Endometrial microvascular endothelial cells (primary cell): ENCODE measurements around the gene ETV2. TPM values are rescaled to one million over a fixed set of nuclear protein-coding genes. Genes with fewer than 3 reads are reported as not detected.

ENCODE experiments used
- in situ Hi-C: cut with HindIII; loops from 2 replicates; pipeline ENCODE4 v1.10.0; 2017; ENCODE audit warnings: low sequenced_read_pairs, low pct_unique_long_range_greater_than_20kb; ENCODE audit errors: inconsistent ontology term
- total RNA-seq: library from RNA; depleted of rRNA; stranded (reverse); fragments of >200 nt; gene quantifications from one replicate; pipeline ENCODE4 v1.2.3, GENCODE V29; 2015; ENCODE audit errors: inconsistent ontology term

Gene ETV2
- total RNA-seq, 1 donor from 2014 or later, result not detected

DNA sequence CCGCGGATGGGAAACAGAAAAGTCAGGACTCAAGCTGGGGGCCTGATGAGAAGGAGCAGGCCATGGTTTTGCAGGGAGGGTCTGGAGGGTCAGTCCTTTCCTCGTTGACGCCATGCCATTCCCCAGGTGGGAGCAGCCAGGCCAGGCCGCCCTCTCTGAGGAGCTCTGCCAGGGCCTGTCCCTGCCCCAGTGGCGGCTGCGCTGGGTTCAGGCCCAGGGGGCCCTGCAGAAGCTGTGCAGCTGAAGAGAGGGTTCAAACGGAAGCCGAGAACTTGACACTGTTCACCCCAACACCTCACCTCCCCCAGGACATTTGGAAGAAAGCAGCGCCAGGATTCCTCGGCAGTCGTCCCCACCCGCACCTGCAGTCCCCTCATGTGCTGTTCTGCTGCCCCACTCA, 18.8 kb upstream of the ETV2 start:
- in situ Hi-C loops, result no loop called here

DNA sequence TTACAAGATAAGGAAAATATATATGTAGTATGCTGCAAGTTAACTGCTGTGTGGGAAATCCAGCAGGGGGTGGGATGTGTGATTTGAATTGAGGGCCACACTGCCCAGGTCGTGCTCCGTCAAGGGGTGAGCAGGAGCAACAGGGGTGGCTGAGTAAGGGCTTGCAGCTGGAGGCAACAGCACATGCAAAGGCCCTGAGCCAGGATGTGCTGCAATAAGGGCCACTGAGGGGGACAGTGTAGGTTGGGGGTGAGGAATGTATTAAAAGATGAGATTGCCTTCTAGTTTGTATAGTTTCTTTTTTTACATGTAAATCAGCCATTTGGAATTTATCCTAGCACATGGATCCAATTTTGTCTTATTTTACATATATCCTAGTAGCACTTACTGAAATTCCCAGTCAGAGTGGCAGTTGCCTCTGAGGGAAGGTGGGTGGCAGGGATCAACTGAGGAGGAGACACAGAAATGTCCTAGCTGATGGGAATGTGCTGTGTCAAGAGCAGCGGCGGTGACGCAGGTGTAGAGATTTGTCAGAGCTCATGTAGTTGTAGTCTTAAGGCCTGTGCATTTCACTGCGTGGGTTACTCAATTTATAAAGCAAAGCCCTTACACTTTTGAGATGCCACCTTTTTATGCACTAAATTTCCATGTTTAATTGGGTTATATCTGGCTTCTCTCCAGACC, 18.1 kb upstream of the ETV2 start:
- in situ Hi-C loops, result no loop called here

DNA sequence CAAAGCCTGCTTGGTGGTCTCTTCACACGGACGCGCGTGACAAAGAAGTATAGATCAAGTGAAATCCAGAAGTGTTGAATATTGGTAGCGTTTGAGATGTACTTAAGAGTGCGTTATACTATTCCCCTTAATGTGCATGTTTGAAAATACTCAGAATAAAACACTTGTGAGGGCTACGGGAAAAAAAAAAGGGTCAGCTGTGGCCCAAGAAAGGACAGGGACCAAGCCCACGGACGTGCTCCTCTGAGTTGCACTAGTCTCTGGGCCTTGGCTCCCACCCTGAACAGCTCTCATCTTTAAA, 13.3 kb upstream of the ETV2 start:
- in situ Hi-C loops, result no loop called here

DNA sequence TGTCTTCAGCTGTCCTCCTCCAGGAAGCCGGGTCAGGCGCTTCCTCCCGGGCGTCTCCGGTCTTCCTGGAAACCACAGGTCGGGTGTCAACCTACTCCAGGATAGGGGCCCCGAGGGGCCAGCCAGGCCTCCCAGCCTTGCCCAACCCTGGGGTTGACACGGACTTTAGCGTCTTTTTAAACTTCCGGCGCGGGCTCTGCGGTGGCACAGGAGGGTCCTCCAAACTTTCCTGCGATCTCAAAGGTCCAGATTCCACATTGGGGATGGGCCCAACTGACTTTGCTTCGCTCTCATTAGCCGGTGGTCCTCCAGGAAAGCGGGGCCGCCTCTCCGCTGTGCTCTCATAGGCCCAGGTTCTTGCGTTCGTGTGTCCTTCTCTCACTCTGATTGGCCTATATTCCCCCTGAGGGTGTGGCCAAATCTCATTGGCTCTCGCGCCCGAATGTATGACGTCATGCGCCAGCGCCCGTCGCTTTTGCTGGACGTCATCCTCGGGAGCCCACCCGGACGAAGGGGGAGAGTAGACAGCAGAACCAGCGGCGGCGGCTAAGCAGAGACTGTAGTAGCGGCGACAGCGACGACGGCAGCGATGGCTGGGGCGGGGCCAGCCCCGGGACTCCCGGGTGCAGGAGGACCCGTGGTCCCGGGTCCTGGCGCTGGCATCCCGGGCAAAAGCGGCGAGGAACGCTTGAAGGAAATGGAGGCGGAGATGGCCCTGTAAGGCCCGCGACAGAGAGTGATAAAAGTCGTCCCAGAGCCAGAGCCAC, 12.8 kb upstream of the ETV2 start, which contains the start of gene RBM42:
RBM42 (plus strand) TSS at position 472 of the 767 bp plus-strand sequence; CDS start at position 590, 118 bp downstream.
- in situ Hi-C loops, result no loop called here

DNA sequence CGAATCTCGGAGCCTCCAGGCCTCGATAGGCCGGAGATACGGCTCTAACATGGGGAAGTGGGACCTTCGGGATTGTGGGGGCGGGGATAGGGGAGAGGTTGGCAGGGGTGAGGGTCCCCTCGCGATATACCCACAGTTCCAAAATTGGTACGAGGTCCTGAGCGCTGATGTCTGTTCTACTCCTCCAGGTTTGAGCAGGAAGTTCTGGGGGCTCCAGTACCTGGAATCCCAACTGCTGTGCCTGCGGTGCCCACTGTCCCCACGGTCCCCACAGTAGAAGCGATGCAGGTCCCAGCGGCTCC, 12.3 kb upstream of the ETV2 start:
- in situ Hi-C loops, result no loop called here

DNA sequence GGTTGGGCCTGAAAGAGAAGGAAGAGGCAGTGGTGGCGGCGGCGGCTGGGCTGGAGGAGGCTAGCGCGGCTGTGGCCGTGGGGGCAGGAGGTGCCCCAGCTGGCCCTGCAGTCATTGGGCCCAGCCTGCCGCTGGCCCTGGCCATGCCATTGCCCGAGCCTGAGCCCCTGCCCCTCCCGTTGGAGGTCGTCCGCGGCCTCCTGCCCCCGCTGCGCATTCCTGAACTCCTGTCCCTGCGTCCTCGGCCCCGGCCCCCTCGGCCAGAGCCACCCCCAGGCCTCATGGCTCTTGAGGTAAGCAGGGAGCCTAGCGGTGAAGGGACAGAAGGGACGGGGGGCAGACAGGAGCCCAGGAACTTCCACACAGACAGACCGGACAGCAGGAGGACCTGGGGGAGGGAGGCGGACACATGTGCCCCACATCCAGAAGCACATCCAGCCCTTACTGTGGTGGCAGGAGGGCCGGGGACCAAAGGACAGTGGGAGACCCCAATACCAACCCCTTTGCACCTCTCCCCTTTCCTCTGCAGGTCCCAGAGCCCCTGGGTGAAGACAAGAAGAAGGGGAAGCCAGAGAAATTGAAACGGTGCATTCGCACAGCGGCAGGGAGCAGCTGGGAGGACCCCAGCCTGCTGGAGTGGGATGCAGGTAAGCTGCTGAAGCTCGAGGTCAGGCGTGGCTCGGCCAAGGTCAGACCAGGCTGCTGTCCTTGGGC, 7.7 kb upstream of the ETV2 start:
- in situ Hi-C loops, result no loop called here

DNA sequence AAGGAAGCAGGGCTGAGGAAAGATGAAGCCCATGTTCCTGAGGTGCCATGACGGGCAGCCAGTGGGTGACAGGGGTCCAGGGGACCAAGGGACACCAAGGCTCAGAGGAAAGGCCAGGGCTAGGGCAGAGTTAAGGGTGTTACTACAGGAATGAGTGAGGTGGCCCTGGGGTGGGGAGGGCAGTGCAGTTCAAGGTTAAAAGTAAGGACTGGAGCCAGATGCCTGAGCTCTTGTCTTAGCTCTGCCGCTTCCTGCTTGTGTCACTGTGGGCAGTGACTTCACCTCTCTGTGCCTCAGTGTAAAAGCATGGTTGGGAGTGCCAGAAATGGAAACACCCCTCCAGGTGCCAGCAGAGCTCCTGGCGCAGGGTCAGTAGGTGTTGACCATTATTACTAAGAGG, 4.9 kb upstream of the ETV2 start:
- in situ Hi-C loops, result no loop called here

DNA sequence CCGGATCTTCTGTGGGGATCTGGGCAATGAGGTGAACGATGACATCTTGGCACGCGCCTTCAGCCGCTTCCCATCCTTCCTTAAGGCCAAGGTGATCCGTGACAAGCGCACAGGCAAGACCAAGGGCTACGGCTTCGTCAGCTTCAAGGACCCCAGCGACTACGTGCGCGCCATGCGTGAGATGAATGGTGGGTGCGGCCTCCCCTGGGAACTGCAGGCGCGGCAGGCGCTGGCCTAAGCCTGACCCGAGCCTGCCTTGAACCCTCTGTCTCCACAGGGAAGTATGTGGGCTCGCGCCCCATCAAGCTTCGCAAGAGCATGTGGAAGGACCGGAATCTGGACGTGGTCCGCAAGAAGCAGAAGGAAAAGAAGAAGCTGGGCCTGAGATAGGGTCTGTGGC, 4.4 kb upstream of the ETV2 start:
- in situ Hi-C loops, result no loop called here

DNA sequence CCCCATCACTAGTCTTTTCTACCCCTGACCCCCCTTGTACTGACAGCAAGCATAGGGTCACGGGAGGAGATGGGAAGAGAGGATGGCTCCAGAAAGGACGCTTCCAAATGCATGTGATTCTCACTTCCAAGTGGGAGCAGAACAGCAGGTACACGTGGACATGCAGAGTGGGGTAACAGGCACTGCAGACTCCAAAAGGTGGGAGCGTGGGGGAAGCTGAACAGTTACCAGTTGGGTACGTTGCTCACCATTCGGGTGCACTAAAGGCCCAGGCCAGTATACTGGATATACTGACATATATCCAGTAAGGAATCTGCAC, 2.3 kb upstream of the ETV2 start:
- in situ Hi-C loops, result no loop called here

DNA sequence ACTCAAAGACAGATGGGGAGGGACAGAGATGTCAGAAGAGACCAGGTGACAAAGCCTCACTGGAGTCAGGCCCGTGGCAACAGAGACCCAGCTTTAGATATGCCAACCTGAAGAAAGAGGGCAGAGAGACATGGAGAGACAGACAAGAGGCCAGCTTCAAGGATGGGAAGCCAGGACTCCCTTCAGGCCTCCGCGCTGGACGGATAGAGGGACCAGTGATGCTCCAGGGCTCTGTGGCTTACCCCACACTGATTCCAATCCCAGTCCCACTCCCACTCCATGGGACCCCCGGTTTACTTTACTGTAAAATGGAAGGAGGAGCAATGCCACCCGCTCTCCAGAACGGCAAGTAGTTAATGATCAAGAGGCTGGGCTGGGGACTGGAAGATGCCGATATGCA, 1.7 kb upstream of the ETV2 start:
- in situ Hi-C loops, result no loop called here

DNA sequence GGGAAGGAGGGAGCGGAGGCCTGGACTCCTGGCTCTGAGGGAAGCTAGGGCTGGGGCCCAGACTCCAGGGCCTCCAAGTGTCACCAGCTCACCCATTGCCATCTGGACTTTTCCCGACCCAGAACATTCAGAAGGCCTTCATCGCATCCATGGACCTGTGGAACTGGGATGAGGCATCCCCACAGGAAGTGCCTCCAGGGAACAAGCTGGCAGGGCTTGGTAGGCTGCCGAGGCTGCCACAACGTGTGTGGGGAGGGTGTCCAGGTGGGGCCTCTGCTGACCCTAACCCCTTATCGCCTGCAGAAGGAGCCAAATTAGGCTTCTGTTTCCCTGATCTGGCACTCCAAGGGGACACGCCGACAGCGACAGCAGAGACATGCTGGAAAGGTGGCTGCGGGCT, 767 bp downstream of the ETV2 start:
- in situ Hi-C loops, result no loop called here

DNA sequence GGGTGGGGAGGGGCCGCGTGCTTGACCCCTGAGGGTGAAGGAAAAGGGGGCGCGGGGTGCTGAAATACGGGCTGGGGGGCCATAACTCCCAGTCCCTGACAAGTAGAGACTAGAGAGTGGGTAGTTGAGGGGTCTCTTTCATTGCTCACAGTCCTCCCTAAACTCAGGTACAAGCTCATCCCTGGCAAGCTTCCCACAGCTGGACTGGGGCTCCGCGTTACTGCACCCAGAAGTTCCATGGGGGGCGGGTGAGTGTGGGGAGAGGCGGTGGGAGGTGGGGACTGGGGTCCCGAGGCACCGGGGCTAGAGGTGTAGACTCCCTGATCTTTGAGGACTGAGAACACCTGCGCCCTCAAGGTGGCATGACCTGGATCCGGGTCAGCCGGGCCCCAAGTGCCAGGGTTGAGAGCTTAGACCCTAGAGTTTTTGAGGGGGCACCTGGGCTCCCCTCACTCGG, 1.3 kb downstream of the ETV2 start:
- in situ Hi-C loops, result no loop called here

DNA sequence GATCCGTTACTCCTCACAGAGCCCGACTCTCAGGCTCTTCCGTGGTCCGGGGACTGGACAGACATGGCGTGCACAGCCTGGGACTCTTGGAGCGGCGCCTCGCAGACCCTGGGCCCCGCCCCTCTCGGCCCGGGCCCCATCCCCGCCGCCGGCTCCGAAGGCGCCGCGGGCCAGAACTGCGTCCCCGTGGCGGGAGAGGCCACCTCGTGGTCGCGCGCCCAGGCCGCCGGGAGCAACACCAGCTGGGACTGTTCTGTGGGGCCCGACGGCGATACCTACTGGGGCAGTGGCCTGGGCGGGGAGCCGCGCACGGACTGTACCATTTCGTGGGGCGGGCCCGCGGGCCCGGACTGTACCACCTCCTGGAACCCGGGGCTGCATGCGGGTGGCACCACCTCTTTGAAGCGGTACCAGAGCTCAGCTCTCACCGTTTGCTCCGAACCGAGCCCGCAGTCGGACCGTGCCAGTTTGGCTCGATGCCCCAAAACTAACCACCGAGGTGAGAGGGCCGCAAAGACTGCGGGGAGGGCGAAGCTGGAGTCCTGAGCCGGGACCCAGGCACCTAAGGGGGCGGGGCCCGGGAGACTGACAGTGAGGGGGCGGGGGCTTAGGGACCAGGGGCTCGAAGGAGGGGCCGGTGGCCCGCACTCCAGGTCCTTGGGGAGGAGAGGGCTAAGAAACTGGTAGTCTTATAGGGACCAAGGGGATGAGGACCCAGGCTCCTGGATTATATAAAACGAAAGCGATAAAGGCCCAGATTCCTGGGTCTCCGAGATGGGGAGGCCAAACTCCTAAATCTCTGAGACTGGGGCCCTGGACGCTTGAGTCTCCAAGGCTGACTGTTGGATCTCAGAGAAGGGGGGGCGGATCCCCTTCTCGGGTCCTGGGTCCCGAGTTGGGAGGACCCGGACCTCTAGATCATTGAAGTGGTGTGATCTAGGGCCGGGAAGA, 2.0 kb downstream of the ETV2 start:
- in situ Hi-C loops, result no loop called here

DNA sequence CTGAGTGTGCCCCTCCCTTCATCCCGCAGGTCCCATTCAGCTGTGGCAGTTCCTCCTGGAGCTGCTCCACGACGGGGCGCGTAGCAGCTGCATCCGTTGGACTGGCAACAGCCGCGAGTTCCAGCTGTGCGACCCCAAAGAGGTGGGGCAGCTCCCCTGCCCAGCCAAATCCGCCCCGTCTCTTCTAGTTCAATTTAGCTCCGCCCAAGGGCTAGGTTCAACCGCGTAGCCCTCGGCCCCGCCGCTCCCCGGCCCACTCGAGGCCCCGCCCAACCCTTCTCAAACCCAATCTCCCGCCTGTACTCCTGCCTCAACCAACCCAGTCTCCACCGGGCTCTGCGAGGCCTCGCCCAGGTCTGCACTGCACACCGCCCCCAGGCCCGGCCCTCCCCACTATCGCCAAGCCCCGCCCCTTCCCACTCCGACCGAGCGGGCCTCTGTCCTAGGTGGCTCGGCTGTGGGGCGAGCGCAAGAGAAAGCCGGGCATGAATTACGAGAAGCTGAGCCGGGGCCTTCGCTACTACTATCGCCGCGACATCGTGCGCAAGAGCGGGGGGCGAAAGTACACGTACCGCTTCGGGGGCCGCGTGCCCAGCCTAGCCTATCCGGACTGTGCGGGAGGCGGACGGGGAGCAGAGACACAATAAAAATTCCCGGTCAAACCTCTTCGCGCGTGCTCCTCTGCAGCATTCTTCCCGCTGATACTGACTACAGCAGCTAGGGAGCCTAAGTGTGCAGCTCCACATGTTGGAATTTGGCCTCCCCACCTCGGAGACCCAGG, 2.9 kb downstream of the ETV2 start:
- in situ Hi-C loops, result no loop called here

DNA sequence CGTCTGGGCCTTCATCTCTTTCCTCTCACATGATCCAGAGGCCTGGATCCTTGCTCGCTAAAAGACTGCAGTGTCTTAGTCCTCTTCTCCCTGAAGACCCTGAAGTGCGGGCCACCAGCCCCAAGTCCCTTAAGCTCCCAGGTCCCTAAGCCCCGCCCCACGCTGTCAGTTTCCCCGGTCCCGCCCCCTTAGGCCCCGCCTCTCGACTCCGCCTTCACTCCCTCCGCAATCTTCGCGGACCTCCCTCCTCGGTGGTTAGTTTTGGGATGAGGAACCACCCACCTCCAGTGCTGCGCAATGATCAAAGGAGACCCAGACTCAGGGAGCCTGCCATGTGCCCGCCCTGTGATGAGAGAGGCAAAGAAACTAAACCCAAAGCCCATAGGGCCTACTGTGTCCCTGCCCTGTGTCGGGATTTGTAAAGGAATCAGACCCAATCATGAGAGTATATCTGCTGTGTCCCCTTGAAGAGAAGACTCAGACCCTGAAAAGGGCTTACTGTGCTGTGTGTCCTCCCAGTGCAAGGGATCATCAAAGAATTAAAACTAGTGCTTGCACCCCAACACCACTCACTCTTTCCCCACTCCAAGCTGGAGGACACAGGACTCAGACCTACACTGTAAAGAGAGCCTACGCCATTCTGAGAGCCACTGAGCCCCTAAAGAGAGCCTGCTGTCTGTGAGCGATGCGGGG, 3.6 kb downstream of the ETV2 start:
- in situ Hi-C loops, result no loop called here

DNA sequence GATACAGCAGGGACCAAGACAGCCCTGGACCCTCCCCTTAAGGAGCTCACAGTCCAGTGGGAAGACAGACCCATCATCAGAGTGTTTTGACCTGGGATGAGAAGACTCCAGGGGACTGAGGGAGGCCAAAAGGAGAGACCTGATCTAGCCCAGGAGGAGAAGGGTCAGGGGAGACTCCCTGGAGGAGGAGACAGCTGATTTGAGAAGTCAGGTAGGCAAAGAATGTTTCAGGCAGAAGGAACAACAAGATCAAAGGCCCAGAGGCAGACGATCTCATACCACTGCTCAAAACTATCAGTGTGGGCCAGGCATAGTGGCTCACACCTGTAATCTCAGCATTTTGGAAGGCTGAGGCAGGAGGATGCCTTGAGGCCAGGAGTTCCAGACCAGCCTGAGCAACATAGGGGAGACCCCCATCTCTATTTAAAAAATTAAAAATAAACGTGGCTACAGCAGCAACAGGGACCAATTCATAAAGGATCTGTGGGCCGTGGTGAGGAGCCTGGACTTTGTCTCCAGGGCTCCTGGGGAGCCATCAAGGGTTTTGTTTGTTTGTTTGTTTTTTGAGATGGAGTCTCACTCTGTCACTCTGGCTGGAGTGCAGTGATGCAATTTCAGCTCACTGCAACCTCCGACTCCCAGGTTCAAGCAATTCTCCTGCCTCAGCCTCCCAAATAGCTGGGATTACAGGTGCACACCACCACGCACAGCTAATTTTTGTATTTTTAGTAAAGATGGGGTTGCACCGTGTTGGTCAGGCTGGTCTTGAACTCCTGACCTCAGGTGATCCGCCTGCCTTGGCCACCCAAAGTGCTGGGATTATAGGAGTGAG, 4.4 kb downstream of the ETV2 start:
- in situ Hi-C loops, result no loop called here
